Inferior parietal cortex (tissue), 1 donor: ENCODE data around the gene HSPA1L.
"Not testable (repeated sequence)": the region's sequence is repeated elsewhere in the genome, so short reads cannot be mapped to it uniquely, and the experiment has no call there.

Experiments used
- DNase-seq: peaks from one replicate; pipeline ENCODE4 v3.0.0-alpha.2; 2016; ENCODE audit errors: extremely low spot score

The HSPA1L gene

GRCh38 chr6:31836474-31837368 lies 21.6 kb upstream of the HSPA1L start:
- DNase-seq = no peak

GRCh38 chr6:31836047-31836473 lies 21.0 kb upstream of the HSPA1L start:
- DNase-seq = no peak

GRCh38 chr6:31834367-31835250 lies 19.5 kb upstream of the HSPA1L start:
- DNase-seq = peak; percentile 93

GRCh38 chr6:31831350-31832215 lies 16.5 kb upstream of the HSPA1L start:
- no peak for DNase-seq

- no peak for DNase-seq
Measured at GRCh38 chr6:31830886-31831335, 15.8 kb upstream of the HSPA1L start.

- DNase-seq = peak; percentile 84
Measured at GRCh38 chr6:31829633-31830283, 14.7 kb upstream of the HSPA1L start.

GRCh38 chr6:31827286-31828079 lies 12.4 kb upstream of the HSPA1L start, which contains the start of gene HSPA1B:
Gene HSPA1B (plus strand): TSS chr6:31827738. CDS start chr6:31827951, 213 bp downstream.
- DNase-seq = peak; percentile 100

- DNase-seq = no peak
Measured at GRCh38 chr6:31826793-31827285, 11.8 kb upstream of the HSPA1L start.

GRCh38 chr6:31825553-31825952 lies 10.5 kb upstream of the HSPA1L start:
- DNase-seq = no peak

GRCh38 chr6:31823592-31824196 lies 8.6 kb upstream of the HSPA1L start:
- peak; percentile 8 for DNase-seq

- peak; percentile 91 for DNase-seq
Measured at GRCh38 chr6:31822036-31822821, 7.1 kb upstream of the HSPA1L start.

GRCh38 chr6:31821301-31822035 lies 6.4 kb upstream of the HSPA1L start:
- DNase-seq = peak; percentile 87

- not testable (repeated sequence) for DNase-seq
Measured at GRCh38 chr6:31820399-31820798, 5.3 kb upstream of the HSPA1L start.

GRCh38 chr6:31819871-31820299 lies 4.8 kb upstream of the HSPA1L start:
- DNase-seq = no peak

GRCh38 chr6:31817929-31818511 lies 2.9 kb upstream of the HSPA1L start:
- DNase-seq = peak; percentile 55

- not testable (repeated sequence) for DNase-seq
Measured at GRCh38 chr6:31817133-31817928, 2.2 kb upstream of the HSPA1L start.

- peak; percentile 94 for DNase-seq
Measured at GRCh38 chr6:31814677-31815024, 432 bp downstream of the HSPA1L start.
